Prostate gland (tissue), 2 donors: ENCODE data around the gene FASTK.

Experiments used
- POLR2A ChIP-seq: fragments of 450-650 bp; IDR thresholded peaks from one replicate; pipeline ENCODE4 v1.6.1; 2016; ENCODE audit warnings: antibody characterized with exemption, mild to moderate bottlenecking
- POLR2AphosphoS5 ChIP-seq: sonication (generic); formaldehyde crosslinking; IDR thresholded peaks from one replicate; pipeline ENCODE4 v1.6.1; 2017; ENCODE audit warnings: antibody characterized with exemption
- TF ChIP-seq, protein P1 (sequence below), 4 experiments: fragments of 200-600 bp in 2 of 4; fragments of 450-650 bp in 2 of 4; sonication (generic) in 2 of 4; IDR thresholded peaks; 1 replicate in 3 of 4; 2 replicates in 1 of 4; pipeline ENCODE4 v1.5.1; 2016 to 2019; ENCODE audit warnings: antibody characterized with exemption in 4 of 4, mild to moderate bottlenecking in 2 of 4, moderate library complexity in 2 of 4

DNA sequence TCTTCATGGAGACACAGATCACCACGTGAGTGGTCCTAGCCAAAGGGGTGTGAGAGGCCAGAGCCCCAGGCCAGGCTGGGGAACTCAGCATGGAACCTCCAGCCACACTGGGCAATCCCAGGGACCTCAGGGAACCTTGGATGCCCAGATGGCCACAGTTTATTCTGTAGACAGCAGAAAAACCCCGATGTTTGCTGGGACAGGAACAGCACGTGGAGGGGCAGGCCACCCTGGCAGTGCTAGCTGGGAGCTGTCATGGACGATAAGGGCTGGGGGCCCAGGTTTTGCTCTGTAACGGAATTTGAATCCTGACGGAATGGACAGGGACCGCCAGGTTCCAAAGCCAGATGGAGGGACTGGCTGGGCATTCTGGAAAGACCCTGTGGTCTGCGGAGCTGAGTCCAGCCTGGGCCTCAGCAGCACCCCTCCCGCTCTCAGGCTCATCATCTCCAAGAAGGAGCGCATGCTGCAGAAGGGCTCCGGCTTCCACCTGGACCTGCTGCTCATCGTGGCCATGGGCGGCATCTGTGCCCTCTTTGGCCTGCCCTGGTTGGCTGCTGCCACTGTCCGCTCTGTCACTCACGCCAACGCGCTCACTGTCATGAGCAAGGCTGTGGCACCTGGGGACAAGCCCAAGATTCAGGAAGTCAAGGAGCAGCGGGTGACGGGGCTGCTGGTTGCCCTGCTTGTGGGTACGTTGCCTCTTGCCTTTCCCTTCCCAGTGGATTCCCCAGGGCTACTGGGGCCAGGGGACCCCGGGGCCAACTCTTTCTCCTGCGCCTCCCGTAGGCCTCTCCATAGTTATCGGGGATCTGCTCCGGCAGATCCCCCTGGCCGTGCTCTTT lies 5.6 kb downstream of the FASTK start:
- TF ChIP-seq, protein P1, sequence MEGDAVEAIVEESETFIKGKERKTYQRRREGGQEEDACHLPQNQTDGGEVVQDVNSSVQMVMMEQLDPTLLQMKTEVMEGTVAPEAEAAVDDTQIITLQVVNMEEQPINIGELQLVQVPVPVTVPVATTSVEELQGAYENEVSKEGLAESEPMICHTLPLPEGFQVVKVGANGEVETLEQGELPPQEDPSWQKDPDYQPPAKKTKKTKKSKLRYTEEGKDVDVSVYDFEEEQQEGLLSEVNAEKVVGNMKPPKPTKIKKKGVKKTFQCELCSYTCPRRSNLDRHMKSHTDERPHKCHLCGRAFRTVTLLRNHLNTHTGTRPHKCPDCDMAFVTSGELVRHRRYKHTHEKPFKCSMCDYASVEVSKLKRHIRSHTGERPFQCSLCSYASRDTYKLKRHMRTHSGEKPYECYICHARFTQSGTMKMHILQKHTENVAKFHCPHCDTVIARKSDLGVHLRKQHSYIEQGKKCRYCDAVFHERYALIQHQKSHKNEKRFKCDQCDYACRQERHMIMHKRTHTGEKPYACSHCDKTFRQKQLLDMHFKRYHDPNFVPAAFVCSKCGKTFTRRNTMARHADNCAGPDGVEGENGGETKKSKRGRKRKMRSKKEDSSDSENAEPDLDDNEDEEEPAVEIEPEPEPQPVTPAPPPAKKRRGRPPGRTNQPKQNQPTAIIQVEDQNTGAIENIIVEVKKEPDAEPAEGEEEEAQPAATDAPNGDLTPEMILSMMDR (IDR thresholded peaks at IDR 0.05), result no peak
- no peak for TF ChIP-seq POLR2A
- TF ChIP-seq POLR2AphosphoS5, result no peak
